ENCODE data around the gene UQCC3. TPM values are rescaled to one million over a fixed set of nuclear protein-coding genes. Genes with fewer than 3 reads are reported as not detected.
A peak's percentile ranks its signal among the peaks of the same experiment; 100 is the strongest.

UQCC3 gene
- total and polyA plus RNA-seq, 2 of the 13 experiments (the other 11 are each of a cell fraction or from before 2014, with no cell fraction given) = 7.7 to 16.0 TPM

- TF ChIP-seq BCLAF1 (IDR thresholded peaks at IDR 0.05) = no peak
- TF ChIP-seq NPAS2 (CRISPR knock-in tag; IDR thresholded peaks at IDR 0.05; ENCODE audit: borderline replicate concordance) = no peak
- no peak for TF ChIP-seq ZNF331 (CRISPR knock-in tag; IDR thresholded peaks at IDR 0.05)
- 0 out of 2 replicates have a peak, but pooled peaks have one; percentile 28 for TF ChIP-seq ZSCAN29 (CRISPR knock-in tag; conservative IDR thresholded peaks at IDR 0.05)
- TF ChIP-seq, protein P1, sequence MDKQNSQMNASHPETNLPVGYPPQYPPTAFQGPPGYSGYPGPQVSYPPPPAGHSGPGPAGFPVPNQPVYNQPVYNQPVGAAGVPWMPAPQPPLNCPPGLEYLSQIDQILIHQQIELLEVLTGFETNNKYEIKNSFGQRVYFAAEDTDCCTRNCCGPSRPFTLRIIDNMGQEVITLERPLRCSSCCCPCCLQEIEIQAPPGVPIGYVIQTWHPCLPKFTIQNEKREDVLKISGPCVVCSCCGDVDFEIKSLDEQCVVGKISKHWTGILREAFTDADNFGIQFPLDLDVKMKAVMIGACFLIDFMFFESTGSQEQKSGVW (CRISPR knock-in tag; IDR thresholded peaks at IDR 0.05; ENCODE audit: borderline replicate concordance) = no peak
- TF ChIP-seq, protein P2, sequence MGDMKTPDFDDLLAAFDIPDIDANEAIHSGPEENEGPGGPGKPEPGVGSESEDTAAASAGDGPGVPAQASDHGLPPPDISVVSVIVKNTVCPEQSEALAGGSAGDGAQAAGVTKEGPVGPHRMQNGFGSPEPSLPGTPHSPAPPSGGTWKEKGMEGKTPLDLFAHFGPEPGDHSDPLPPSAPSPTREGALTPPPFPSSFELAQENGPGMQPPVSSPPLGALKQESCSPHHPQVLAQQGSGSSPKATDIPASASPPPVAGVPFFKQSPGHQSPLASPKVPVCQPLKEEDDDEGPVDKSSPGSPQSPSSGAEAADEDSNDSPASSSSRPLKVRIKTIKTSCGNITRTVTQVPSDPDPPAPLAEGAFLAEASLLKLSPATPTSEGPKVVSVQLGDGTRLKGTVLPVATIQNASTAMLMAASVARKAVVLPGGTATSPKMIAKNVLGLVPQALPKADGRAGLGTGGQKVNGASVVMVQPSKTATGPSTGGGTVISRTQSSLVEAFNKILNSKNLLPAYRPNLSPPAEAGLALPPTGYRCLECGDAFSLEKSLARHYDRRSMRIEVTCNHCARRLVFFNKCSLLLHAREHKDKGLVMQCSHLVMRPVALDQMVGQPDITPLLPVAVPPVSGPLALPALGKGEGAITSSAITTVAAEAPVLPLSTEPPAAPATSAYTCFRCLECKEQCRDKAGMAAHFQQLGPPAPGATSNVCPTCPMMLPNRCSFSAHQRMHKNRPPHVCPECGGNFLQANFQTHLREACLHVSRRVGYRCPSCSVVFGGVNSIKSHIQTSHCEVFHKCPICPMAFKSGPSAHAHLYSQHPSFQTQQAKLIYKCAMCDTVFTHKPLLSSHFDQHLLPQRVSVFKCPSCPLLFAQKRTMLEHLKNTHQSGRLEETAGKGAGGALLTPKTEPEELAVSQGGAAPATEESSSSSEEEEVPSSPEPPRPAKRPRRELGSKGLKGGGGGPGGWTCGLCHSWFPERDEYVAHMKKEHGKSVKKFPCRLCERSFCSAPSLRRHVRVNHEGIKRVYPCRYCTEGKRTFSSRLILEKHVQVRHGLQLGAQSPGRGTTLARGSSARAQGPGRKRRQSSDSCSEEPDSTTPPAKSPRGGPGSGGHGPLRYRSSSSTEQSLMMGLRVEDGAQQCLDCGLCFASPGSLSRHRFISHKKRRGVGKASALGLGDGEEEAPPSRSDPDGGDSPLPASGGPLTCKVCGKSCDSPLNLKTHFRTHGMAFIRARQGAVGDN (CRISPR knock-in tag; IDR thresholded peaks at IDR 0.05) = peak; percentile 58
- no peak for TF ChIP-seq SMARCE1 (IDR thresholded peaks at IDR 0.05; ENCODE audit: borderline replicate concordance)
- peak; percentile 33; the same call in 1 of the 2 replicates for TF ChIP-seq UBTF (CRISPR knock-in tag; IDR thresholded peaks at IDR 0.05)
- TF ChIP-seq, protein P3, sequence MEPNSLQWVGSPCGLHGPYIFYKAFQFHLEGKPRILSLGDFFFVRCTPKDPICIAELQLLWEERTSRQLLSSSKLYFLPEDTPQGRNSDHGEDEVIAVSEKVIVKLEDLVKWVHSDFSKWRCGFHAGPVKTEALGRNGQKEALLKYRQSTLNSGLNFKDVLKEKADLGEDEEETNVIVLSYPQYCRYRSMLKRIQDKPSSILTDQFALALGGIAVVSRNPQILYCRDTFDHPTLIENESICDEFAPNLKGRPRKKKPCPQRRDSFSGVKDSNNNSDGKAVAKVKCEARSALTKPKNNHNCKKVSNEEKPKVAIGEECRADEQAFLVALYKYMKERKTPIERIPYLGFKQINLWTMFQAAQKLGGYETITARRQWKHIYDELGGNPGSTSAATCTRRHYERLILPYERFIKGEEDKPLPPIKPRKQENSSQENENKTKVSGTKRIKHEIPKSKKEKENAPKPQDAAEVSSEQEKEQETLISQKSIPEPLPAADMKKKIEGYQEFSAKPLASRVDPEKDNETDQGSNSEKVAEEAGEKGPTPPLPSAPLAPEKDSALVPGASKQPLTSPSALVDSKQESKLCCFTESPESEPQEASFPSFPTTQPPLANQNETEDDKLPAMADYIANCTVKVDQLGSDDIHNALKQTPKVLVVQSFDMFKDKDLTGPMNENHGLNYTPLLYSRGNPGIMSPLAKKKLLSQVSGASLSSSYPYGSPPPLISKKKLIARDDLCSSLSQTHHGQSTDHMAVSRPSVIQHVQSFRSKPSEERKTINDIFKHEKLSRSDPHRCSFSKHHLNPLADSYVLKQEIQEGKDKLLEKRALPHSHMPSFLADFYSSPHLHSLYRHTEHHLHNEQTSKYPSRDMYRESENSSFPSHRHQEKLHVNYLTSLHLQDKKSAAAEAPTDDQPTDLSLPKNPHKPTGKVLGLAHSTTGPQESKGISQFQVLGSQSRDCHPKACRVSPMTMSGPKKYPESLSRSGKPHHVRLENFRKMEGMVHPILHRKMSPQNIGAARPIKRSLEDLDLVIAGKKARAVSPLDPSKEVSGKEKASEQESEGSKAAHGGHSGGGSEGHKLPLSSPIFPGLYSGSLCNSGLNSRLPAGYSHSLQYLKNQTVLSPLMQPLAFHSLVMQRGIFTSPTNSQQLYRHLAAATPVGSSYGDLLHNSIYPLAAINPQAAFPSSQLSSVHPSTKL (CRISPR knock-in tag; IDR thresholded peaks at IDR 0.05) = no peak
- TF ChIP-seq, protein P4, sequence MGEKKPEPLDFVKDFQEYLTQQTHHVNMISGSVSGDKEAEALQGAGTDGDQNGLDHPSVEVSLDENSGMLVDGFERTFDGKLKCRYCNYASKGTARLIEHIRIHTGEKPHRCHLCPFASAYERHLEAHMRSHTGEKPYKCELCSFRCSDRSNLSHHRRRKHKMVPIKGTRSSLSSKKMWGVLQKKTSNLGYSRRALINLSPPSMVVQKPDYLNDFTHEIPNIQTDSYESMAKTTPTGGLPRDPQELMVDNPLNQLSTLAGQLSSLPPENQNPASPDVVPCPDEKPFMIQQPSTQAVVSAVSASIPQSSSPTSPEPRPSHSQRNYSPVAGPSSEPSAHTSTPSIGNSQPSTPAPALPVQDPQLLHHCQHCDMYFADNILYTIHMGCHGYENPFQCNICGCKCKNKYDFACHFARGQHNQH (CRISPR knock-in tag; IDR thresholded peaks at IDR 0.05) = no peak
- peak; percentile 45; the same call in 1 of the 2 replicates for TF ChIP-seq MAX (IDR thresholded peaks at IDR 0.05)
- TF ChIP-seq IRX3 (CRISPR knock-in tag; IDR thresholded peaks at IDR 0.05; ENCODE audit: borderline replicate concordance, low read depth) = no peak
Observed at GRCh38 chr11:62665599-62666258, 5.7 kb upstream of the UQCC3 start (continued).
